Panc1 (cell line): ENCODE measurements around the gene SPTLC2. TPM values are rescaled to one million over a fixed set of nuclear protein-coding genes. Genes with fewer than 3 reads are reported as not detected.

Source experiments
- ATAC-seq: fragments of 200-7000 bp; cut with Tn5 transposase; 2 replicates; pipeline ENCODE4 v1.9.1; 2020; ENCODE audit warnings: mild to moderate bottlenecking, moderate library complexity
- BruUV-seq: library from RNA; stranded (reverse); fragments of 400-500 nt; replicated peaks from 2 replicates; lab custom pipeline; 2021; lab: Mats Ljungman, UMichigan
- CTCF ChIA-PET: fragments of 300-600 bp; sonication (Branson Sonifier 250); formaldehyde crosslinking; loops from one replicate; lab custom pipeline; 2022; ENCODE audit warnings: antibody characterized with exemption; lab: Charles Lee
- POLR2A ChIA-PET: fragments of 300-600 bp; sonication (Branson Sonifier 250); formaldehyde crosslinking; loops from one replicate; lab custom pipeline; 2022; ENCODE audit warnings: antibody characterized with exemption; lab: Charles Lee
- DNase-seq: peaks from one replicate; pipeline ENCODE4 v3.0.0-alpha.2; 2010; ENCODE audit warnings: low read depth, low spot score
- H3K27ac ChIP-seq: 2 replicates; pipeline ENCODE4 v1.5.1; 2011; ENCODE audit warnings: mild to moderate bottlenecking, low read length, inconsistent platforms
- H3K27me3 ChIP-seq: fragments of 200-500 bp; sonication (Bioruptor generic); 2 replicates; pipeline ENCODE4 v1.6.0; 2014; ENCODE audit warnings: low read length, inconsistent platforms; ENCODE audit not compliant: control insufficient read depth, insufficient read depth
- H3K36me3 ChIP-seq: fragments of 200-500 bp; sonication (Bioruptor generic); 2 replicates; pipeline ENCODE4 v1.5.1; 2014; ENCODE audit warnings: inconsistent platforms, mild to moderate bottlenecking, low read length, moderate library complexity; ENCODE audit not compliant: control insufficient read depth, insufficient read depth
- H3K4me1 ChIP-seq: 2 replicates; pipeline ENCODE4 v1.5.1; 2011; ENCODE audit warnings: inconsistent platforms, mild to moderate bottlenecking, low read length, moderate library complexity; ENCODE audit not compliant: control insufficient read depth, insufficient read depth
- H3K4me3 ChIP-seq, 2 experiments: 2 replicates each; pipeline ENCODE4 v1.5.1; 2011 to 2012; ENCODE audit warnings: low read depth in 2 of 2, low read length in 2 of 2, mild to moderate bottlenecking in 2 of 2, inconsistent platforms in 1 of 2, moderate library complexity in 1 of 2
- H3K9me3 ChIP-seq: fragments of 200-500 bp; sonication (Bioruptor generic); 2 replicates; pipeline ENCODE4 v1.5.1; 2014; ENCODE audit warnings: low read depth, mild to moderate bottlenecking, inconsistent platforms, low read length, moderate library complexity; ENCODE audit not compliant: control insufficient read depth, insufficient read depth
- CTCF ChIP-seq: fragments of 450-650 bp; IDR thresholded peaks from 2 replicates; pipeline ENCODE4 v1.5.1; 2017; ENCODE audit warnings: mild to moderate bottlenecking
- POLR2AphosphoS5 ChIP-seq: IDR thresholded peaks from 2 replicates; pipeline ENCODE4 v1.6.1; 2012; ENCODE audit warnings: mild to moderate bottlenecking, low read depth, low read length, moderate library complexity
- REST ChIP-seq, 2 experiments: IDR thresholded peaks; 2 replicates each; pipeline ENCODE4 v1.6.1; 2011 to 2012; ENCODE audit warnings: low read depth in 2 of 2, control low read depth in 1 of 2, low read length in 1 of 2, mild to moderate bottlenecking in 1 of 2, moderate library complexity in 1 of 2; ENCODE audit not compliant: insufficient read depth in 1 of 2
- SIN3A ChIP-seq: IDR thresholded peaks from 2 replicates; pipeline ENCODE4 v1.6.1; 2012; ENCODE audit warnings: low read depth, mild to moderate bottlenecking, low read length, moderate library complexity, borderline replicate concordance; ENCODE audit not compliant: insufficient read depth
- TCF7L2 ChIP-seq: IDR thresholded peaks from 2 replicates; pipeline ENCODE4 v1.6.1; 2011; ENCODE audit warnings: mild to moderate bottlenecking, low read depth, low read length, inconsistent platforms
- in situ Hi-C: cut with HindIII; loops from 2 replicates; pipeline ENCODE4 v1.10.0; 2016; ENCODE audit warnings: low sequenced_read_pairs, low pct_unique_long_range_greater_than_20kb
- intact Hi-C: fragments of 100-400 bp; cut with micrococcal nuclease; formaldehyde crosslinking; loops from one replicate; pipeline ENCODE4 v1.10.0; 2022; ENCODE audit not compliant: unreplicated experiment
- total RNA-seq: library from RNA; stranded (reverse); gene quantifications from one replicate; pipeline ENCODE4 v1.2.1, GENCODE V29; 2021; ENCODE audit not compliant: unreplicated experiment

SPTLC2 gene
- total RNA-seq, 1 experiment from 2014 or later, result 21.0 TPM

GRCh38 chr14:77583657-77584056, 32.8 kb downstream of the SPTLC2 start:
- no peak for DNase-seq
- intact Hi-C loops, result no loop called here
- ChIA-PET CTCF (no interaction called here), POLR2A (no interaction called here)
- TF ChIP-seq CTCF, result no peak
- TF ChIP-seq SIN3A, result no peak
- no peak for TF ChIP-seq TCF7L2
- TF ChIP-seq POLR2AphosphoS5, result no peak
- TF ChIP-seq REST (IDR thresholded peaks at IDR 0.05; ENCODE audit: insufficient read depth in 1 of 2, low read depth in 2 of 2, low read length in 1 of 2), result no peak
- in situ Hi-C loops, result no loop called here
- 0 out of 2 replicates have a peak, but pooled peaks cover 2% of the 10 kb centered on the region for H3K4me1 ChIP-seq
- H3K36me3 ChIP-seq, result no peaks in the 10 kb centered on the region
- no TSS peak for BruUV-seq
- H3K9me3 ChIP-seq, result no peaks in the 10 kb centered on the region
- no peak overlapping the region for H3K27ac ChIP-seq
- ATAC-seq, result no peak
- no peaks in the 10 kb centered on the region for H3K27me3 ChIP-seq
- H3K4me3 ChIP-seq, result no peak overlapping the region

DNA sequence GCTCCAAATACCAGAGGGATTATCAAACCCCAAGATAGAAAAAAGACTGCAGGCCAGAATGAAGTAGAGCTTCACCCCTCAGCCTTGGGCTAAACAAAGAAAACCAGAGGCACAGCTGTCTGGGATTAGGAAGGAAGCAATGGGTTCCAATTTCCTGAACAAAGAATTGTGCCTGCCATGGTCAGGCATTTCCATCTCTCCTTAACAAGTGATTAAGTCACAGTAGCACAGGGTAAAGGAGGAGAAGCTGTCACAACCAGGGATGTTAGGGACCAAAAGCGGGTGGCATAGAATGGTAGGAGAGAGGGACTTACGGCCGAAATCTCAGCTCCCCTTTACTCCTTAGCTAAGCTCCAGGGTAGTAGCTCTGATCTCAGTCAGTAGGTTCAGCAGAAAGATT, 33.9 kb downstream of the SPTLC2 start:
- in situ Hi-C loops (no loop called here), intact Hi-C loops (no loop called here)
- no TSS peak for BruUV-seq
- Histone ChIP-seq H3K27ac (no peak overlapping the region), H3K4me1 (0 out of 2 replicates have a peak, but pooled peaks cover 2% of the 10 kb centered on the region), H3K27me3 (no peaks in the 10 kb centered on the region), H3K36me3 (no peaks in the 10 kb centered on the region), H3K4me3 (no peak overlapping the region), H3K9me3 (no peaks in the 10 kb centered on the region)
- ATAC-seq, result no peak
- no peak for TF ChIP-seq SIN3A
- no peak for TF ChIP-seq REST (IDR thresholded peaks at IDR 0.05; ENCODE audit: insufficient read depth in 1 of 2, low read depth in 2 of 2, low read length in 1 of 2)
- TF ChIP-seq POLR2AphosphoS5, result no peak
- TF ChIP-seq CTCF, result no peak
- TF ChIP-seq TCF7L2, result no peak
- ChIA-PET POLR2A (interaction anchor here (0.7 kb wide), 1 partner anchor 206 kb away, joined by 3 read pairs; the partner anchor contains the start of gene TMED8), CTCF (interaction anchor here (0.6 kb wide), 1 partner anchor 29 kb away, joined by 3 read pairs; no protein-coding TSS in a partner anchor)
- no peak for DNase-seq
